Neural cell (in vitro differentiated cells): ENCODE measurements around the gene PGC. TPM values are rescaled to one million over a fixed set of nuclear protein-coding genes. Genes with fewer than 3 reads are reported as not detected.

Experiments used
- H2AFZ ChIP-seq: fragments of 200-600, 300-800 bp; sonication (generic), shearing (Covaris generic); 2 replicates; pipeline ENCODE4 v1.6.0; 2014; ENCODE audit warnings: low read depth, mild to moderate bottlenecking, antibody characterized with exemption, low read length, moderate library complexity
- H3F3A ChIP-seq: fragments of 200-600 bp; shearing (Covaris generic); 2 replicates; pipeline ENCODE4 v1.6.1; 2016; ENCODE audit warnings: mild to moderate bottlenecking, moderate library complexity, mixed read lengths, antibody characterized with exemption, low read length; ENCODE audit not compliant: insufficient read depth, poor library complexity, severe bottlenecking
- H3K27ac ChIP-seq: fragments of 200-600, 300-800 bp; sonication (generic), shearing (Covaris generic); 2 replicates; pipeline ENCODE4 v1.5.1; 2014; ENCODE audit warnings: mild to moderate bottlenecking, low read length, moderate library complexity
- H3K27me3 ChIP-seq: fragments of 300-800, 200-600 bp; sonication (generic), shearing (Covaris generic); 2 replicates; pipeline ENCODE4 v1.6.0; 2014; ENCODE audit warnings: mild to moderate bottlenecking, low read depth, low read length, moderate library complexity; ENCODE audit not compliant: insufficient read depth
- H3K36me3 ChIP-seq: fragments of 300-800, 200-600 bp; sonication (generic), shearing (Covaris generic); 2 replicates; pipeline ENCODE4 v1.5.1; 2014; ENCODE audit warnings: mild to moderate bottlenecking, antibody characterized with exemption, low read length, moderate library complexity; ENCODE audit not compliant: insufficient read depth
- H3K4me2 ChIP-seq: fragments of 300-800, 200-600 bp; sonication (generic), shearing (Covaris generic); 2 replicates; pipeline ENCODE4 v1.6.0; 2014; ENCODE audit warnings: mild to moderate bottlenecking, low read length
- H3K4me3 ChIP-seq: fragments of 300-800, 200-600 bp; sonication (generic), shearing (Covaris generic); 2 replicates; pipeline ENCODE4 v1.5.1; 2014; ENCODE audit warnings: mild to moderate bottlenecking, low read length, moderate library complexity
- H3K79me2 ChIP-seq: fragments of 200-600 bp; shearing (Covaris generic); replicated peaks from 2 replicates; pipeline ENCODE4 v1.6.0; 2014; ENCODE audit warnings: mild to moderate bottlenecking, low read length, moderate library complexity; ENCODE audit not compliant: insufficient read depth
- H3K9ac ChIP-seq: fragments of 300-800, 200-600 bp; sonication (generic), shearing (Covaris generic); 2 replicates; pipeline ENCODE4 v1.6.1; 2016; ENCODE audit warnings: mild to moderate bottlenecking, low read length, mixed read lengths
- H3K9me2 ChIP-seq: fragments of 200-600 bp; shearing (Covaris generic); 2 replicates; pipeline ENCODE4 v1.6.1; 2016; ENCODE audit warnings: mild to moderate bottlenecking, low read length, mixed read lengths; ENCODE audit not compliant: insufficient read depth
- H3K9me3 ChIP-seq: fragments of 200-600, 300-800 bp; sonication (generic), shearing (Covaris generic); 2 replicates; pipeline ENCODE4 v1.6.1; 2016; ENCODE audit warnings: mild to moderate bottlenecking, mixed run types, low read length, moderate library complexity, mixed read lengths
- H4K20me1 ChIP-seq: fragments of 200-600 bp; shearing (Covaris generic); 2 replicates; pipeline ENCODE4 v1.6.1; 2016; ENCODE audit warnings: mild to moderate bottlenecking, mixed run types; ENCODE audit not compliant: insufficient read depth
- EP300 ChIP-seq: fragments of 450-650 bp; conservative IDR thresholded peaks from 2 replicates; pipeline ENCODE4 v1.6.1; 2014; ENCODE audit warnings: antibody characterized with exemption, mild to moderate bottlenecking, moderate library complexity; ENCODE audit not compliant: poor library complexity, severe bottlenecking
- EZH2 ChIP-seq: fragments of 200-600, 300-800 bp; shearing (Covaris generic), sonication (generic); IDR thresholded peaks from 2 replicates; pipeline ENCODE4 v1.6.1; 2014; ENCODE audit warnings: antibody characterized with exemption, low read length, borderline replicate concordance, mild to moderate bottlenecking; ENCODE audit not compliant: insufficient read depth, poor library complexity, severe bottlenecking
- MXI1 ChIP-seq: fragments of 450-650 bp; conservative IDR thresholded peaks from 2 replicates; pipeline ENCODE4 v1.6.1; 2014; ENCODE audit warnings: antibody characterized with exemption, mild to moderate bottlenecking; ENCODE audit not compliant: poor library complexity, severe bottlenecking
- POLR2AphosphoS5 ChIP-seq: IDR thresholded peaks from 2 replicates; pipeline ENCODE4 v1.6.1; 2012
- RAD21 ChIP-seq: fragments of 450-650 bp; conservative IDR thresholded peaks from 2 replicates; pipeline ENCODE4 v1.6.1; 2014; ENCODE audit warnings: antibody characterized with exemption, mild to moderate bottlenecking, moderate library complexity
- SMC3 ChIP-seq: fragments of 450-650 bp; conservative IDR thresholded peaks from 2 replicates; pipeline ENCODE4 v1.6.1; 2014; ENCODE audit warnings: antibody characterized with exemption, mild to moderate bottlenecking, moderate library complexity; ENCODE audit not compliant: poor library complexity
- TAF1 ChIP-seq: IDR thresholded peaks from 2 replicates; pipeline ENCODE4 v1.6.1; 2012; ENCODE audit warnings: low read depth
- polyA plus RNA-seq: library from polyadenylated mRNA; depleted of rRNA; stranded (reverse); fragments of >200 nt; gene quantifications from 2 replicates; pipeline ENCODE4 v1.2.3, GENCODE V29; 2014
- TF ChIP-seq, protein P1 (sequence below): IDR thresholded peaks from 2 replicates; pipeline ENCODE4 v1.6.1; 2012; ENCODE audit warnings: borderline replicate concordance
- TF ChIP-seq, protein P2 (sequence below): fragments of 450-650 bp; IDR thresholded peaks from 2 replicates; pipeline ENCODE4 v1.5.1; 2014; ENCODE audit warnings: antibody characterized with exemption, mild to moderate bottlenecking, moderate library complexity; ENCODE audit not compliant: poor library complexity, severe bottlenecking

The PGC gene
- polyA plus RNA-seq, 1 donor from 2014 or later, result not detected

DNA sequence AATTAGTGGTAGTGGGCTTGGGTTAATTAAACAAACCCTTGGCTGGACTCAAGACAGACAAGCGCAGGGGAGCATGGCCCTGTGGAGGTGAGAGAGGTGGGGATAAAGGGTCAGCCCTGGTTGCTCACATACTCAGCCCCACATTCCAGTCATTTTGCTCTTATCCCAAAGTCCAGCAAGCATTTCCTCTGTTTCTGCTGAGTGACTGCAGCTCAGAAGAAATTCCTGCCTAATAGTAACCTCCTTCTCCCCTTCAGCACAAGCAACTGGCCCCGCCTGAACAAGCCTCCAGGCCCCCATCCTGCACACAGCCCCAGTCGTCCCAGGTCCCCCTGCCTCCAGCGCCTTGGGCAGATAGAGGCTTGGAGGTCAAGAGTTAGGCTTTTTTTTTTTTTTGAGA, 8.2 kb downstream of the PGC start:
- Histone ChIP-seq H3K9me3 (no peaks in the 10 kb centered on the region), H3K4me2 (no peak overlapping the region), H4K20me1 (no peaks in the 10 kb centered on the region), H3K9ac (no peak overlapping the region), H3K36me3 (no peaks in the 10 kb centered on the region), H3K27me3 (peaks cover 11% of the 10 kb centered on the region), H2AFZ (no peak overlapping the region), H3K27ac (no peak overlapping the region), H3K79me2 (no peaks in the 10 kb centered on the region), H3K4me3 (no peak overlapping the region), H3F3A (no peaks in the 10 kb centered on the region), H3K9me2 (no peaks in the 10 kb centered on the region)
- no peak for TF ChIP-seq POLR2AphosphoS5
- TF ChIP-seq, protein P1, sequence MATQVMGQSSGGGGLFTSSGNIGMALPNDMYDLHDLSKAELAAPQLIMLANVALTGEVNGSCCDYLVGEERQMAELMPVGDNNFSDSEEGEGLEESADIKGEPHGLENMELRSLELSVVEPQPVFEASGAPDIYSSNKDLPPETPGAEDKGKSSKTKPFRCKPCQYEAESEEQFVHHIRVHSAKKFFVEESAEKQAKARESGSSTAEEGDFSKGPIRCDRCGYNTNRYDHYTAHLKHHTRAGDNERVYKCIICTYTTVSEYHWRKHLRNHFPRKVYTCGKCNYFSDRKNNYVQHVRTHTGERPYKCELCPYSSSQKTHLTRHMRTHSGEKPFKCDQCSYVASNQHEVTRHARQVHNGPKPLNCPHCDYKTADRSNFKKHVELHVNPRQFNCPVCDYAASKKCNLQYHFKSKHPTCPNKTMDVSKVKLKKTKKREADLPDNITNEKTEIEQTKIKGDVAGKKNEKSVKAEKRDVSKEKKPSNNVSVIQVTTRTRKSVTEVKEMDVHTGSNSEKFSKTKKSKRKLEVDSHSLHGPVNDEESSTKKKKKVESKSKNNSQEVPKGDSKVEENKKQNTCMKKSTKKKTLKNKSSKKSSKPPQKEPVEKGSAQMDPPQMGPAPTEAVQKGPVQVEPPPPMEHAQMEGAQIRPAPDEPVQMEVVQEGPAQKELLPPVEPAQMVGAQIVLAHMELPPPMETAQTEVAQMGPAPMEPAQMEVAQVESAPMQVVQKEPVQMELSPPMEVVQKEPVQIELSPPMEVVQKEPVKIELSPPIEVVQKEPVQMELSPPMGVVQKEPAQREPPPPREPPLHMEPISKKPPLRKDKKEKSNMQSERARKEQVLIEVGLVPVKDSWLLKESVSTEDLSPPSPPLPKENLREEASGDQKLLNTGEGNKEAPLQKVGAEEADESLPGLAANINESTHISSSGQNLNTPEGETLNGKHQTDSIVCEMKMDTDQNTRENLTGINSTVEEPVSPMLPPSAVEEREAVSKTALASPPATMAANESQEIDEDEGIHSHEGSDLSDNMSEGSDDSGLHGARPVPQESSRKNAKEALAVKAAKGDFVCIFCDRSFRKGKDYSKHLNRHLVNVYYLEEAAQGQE, result no peak
- TF ChIP-seq MXI1, result no peak
- TF ChIP-seq TAF1, result no peak
- no peak for TF ChIP-seq SMC3
- TF ChIP-seq EP300, result no peak
- TF ChIP-seq, protein P2, sequence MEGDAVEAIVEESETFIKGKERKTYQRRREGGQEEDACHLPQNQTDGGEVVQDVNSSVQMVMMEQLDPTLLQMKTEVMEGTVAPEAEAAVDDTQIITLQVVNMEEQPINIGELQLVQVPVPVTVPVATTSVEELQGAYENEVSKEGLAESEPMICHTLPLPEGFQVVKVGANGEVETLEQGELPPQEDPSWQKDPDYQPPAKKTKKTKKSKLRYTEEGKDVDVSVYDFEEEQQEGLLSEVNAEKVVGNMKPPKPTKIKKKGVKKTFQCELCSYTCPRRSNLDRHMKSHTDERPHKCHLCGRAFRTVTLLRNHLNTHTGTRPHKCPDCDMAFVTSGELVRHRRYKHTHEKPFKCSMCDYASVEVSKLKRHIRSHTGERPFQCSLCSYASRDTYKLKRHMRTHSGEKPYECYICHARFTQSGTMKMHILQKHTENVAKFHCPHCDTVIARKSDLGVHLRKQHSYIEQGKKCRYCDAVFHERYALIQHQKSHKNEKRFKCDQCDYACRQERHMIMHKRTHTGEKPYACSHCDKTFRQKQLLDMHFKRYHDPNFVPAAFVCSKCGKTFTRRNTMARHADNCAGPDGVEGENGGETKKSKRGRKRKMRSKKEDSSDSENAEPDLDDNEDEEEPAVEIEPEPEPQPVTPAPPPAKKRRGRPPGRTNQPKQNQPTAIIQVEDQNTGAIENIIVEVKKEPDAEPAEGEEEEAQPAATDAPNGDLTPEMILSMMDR, result no peak
- TF ChIP-seq EZH2, result no peak
- no peak for TF ChIP-seq RAD21

DNA sequence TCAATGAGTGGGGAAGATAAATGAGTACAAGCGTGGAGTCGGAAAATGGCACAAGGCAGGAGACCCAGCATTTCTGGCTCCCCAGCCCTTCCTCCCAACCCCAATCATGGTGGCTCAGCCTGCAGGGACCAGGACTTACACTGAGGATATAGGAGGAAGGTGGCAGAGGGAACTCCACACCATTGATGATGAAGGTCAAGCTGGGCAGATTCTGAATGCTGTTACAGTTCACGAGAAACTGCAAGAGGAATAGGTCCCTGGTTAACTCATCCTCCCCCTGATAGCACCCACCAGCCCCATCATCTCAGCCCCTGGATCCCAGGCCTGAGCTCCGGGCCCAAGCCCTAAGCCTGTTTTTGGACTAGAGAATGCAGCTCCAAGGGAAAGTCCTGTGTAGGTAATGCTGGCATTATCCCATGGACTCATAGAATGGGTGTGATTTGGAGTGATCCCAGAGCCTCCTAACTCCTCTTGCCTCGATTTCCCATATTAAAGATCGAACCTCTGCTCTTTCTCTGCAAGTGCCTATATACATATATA, 9.5 kb downstream of the PGC start:
- H3K4me3 ChIP-seq, result no peak overlapping the region
- H2AFZ ChIP-seq, result no peak overlapping the region
- H3K9me2 ChIP-seq, result no peaks in the 10 kb centered on the region
- H3K27me3 ChIP-seq, result peaks cover 22% of the 10 kb centered on the region
- no peaks in the 10 kb centered on the region for H3K9me3 ChIP-seq
- no peak overlapping the region for H3K4me2 ChIP-seq
- H3F3A ChIP-seq, result no peaks in the 10 kb centered on the region
- H3K27ac ChIP-seq, result no peak overlapping the region
- H4K20me1 ChIP-seq, result no peaks in the 10 kb centered on the region
- no peak overlapping the region for H3K9ac ChIP-seq
- no peaks in the 10 kb centered on the region for H3K36me3 ChIP-seq
- TF ChIP-seq EZH2 (no peak), EP300 (no peak), RAD21 (no peak), SMC3 (no peak)
- TF ChIP-seq, protein P2, result no peak
- no peaks in the 10 kb centered on the region for H3K79me2 ChIP-seq
